ENCODE data around the gene ENTHD1. TPM values are rescaled to one million over a fixed set of nuclear protein-coding genes. Genes with fewer than 3 reads are reported as not detected.

Gene ENTHD1
- total and polyA plus RNA-seq, 9 of the 15 experiments (the other 6 are each of a cell fraction or from before 2014, with no cell fraction given): 0.13 to 0.98 (median 0.35) TPM

- no peaks in the 10 kb centered on the region; the same call in 2 of the 3 replicates for H3K36me3 ChIP-seq (ENCODE audit: control insufficient read depth, insufficient read depth, low read length)
- no peaks in the 10 kb centered on the region for H3K27me3 ChIP-seq (ENCODE audit: control insufficient read depth in 2 of 2, insufficient read depth in 2 of 2, low read length in 2 of 2)
- H3K9me1 ChIP-seq (ENCODE audit: control insufficient read depth, insufficient read depth, low read length): no peaks in the 10 kb centered on the region
- no TSS peak for BruUV-seq (replicated peaks)
- 5% methylated on average over 5 of the region's 5 CpGs for WGBS (ENCODE audit: insufficient coverage, low coverage, missing lambda C conversion rate)
- no peaks in the 10 kb centered on the region for H3K79me2 ChIP-seq (ENCODE audit: control insufficient read depth, insufficient read depth, low read length)
- no peaks in the 10 kb centered on the region for H4K20me1 ChIP-seq (replicated peaks; ENCODE audit: control insufficient read depth, insufficient read depth, low read length)
- peak overlapping the region; percentile 74; the same call in 2 of the 3 replicates for H3K27ac ChIP-seq (ENCODE audit: extremely low read depth, low read depth, low read length)
- 0 out of 2 replicates have a peak, but pooled peaks cover 2% of the 10 kb centered on the region for H3K9me3 ChIP-seq (replicated peaks; ENCODE audit: control insufficient read depth, insufficient read depth, low read depth, low read length)
- CTCF ChIA-PET (ENCODE audit: low intra/inter-chr PET ratio): no interaction called here
- in situ Hi-C loops (cut with MboI) (no loop called here), intact Hi-C loops (cut with micrococcal nuclease) (no loop called here)
- DNase-seq (ENCODE audit: extremely low read depth in 1 of 4, low spot score in 3 of 4): peak; percentile 22 to 83 (median 46)
- FAIRE-seq: peak; percentile 75
- peaks cover 5 to 14% of the 10 kb centered on the region in 2 experiments for H3K4me1 ChIP-seq (replicated peaks in 1 of 2; ENCODE audit: control insufficient read depth in 2 of 2, insufficient read depth in 2 of 2, low read length in 2 of 2)
- H2AFZ ChIP-seq (ENCODE audit: low read depth, low read length): peak overlapping the region; percentile 73; the same call in 1 of the 2 replicates
- no peak overlapping the region for H3K4me2 ChIP-seq (ENCODE audit: insufficient read depth, low read length)
- H3K9ac ChIP-seq (ENCODE audit: insufficient read depth in 1 of 2, low read depth in 2 of 2, low read length in 2 of 2): peak overlapping the region in 1 of 2 experiments; percentile 55; a peak in 2 of 4 replicates
- POLR2A ChIA-PET: interaction anchor here (1.2 kb wide), 1 partner anchor 8 kb away, joined by 6 read pairs; no protein-coding TSS in a partner anchor
- peak; percentile 90 for ATAC-seq
- no peak overlapping the region for H3K4me3 ChIP-seq
- TF ChIP-seq ETS1 (conservative IDR thresholded peaks at IDR 0.05; ENCODE audit: control insufficient read depth, low read depth, low read length): no peak
- no peak for TF ChIP-seq ZFP91 (CRISPR knock-in tag; IDR thresholded peaks at IDR 0.05)
- TF ChIP-seq USF2 (CRISPR knock-in tag; IDR thresholded peaks at IDR 0.05): no peak
- peak in 1 of 2 experiments; percentile 70; a peak in 1 of 4 replicates for TF ChIP-seq ETV6 (IDR thresholded peaks at IDR 0.05; ENCODE audit: borderline replicate concordance in 1 of 2, low read depth in 2 of 2, low read length in 1 of 2)
- TF ChIP-seq ETV6 (CRISPR knock-in tag; IDR thresholded peaks at IDR 0.05; ENCODE audit: borderline replicate concordance): no peak
- TF ChIP-seq ZNF274 (IDR thresholded peaks at IDR 0.05; ENCODE audit: borderline replicate concordance, low read depth, low read length): no peak
- TF ChIP-seq, protein P1, sequence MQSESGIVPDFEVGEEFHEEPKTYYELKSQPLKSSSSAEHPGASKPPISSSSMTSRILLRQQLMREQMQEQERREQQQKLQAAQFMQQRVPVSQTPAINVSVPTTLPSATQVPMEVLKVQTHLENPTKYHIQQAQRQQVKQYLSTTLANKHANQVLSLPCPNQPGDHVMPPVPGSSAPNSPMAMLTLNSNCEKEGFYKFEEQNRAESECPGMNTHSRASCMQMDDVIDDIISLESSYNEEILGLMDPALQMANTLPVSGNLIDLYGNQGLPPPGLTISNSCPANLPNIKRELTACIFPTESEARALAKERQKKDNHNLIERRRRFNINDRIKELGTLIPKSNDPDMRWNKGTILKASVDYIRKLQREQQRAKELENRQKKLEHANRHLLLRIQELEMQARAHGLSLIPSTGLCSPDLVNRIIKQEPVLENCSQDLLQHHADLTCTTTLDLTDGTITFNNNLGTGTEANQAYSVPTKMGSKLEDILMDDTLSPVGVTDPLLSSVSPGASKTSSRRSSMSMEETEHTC (IDR thresholded peaks at IDR 0.05): no peak
- 0 out of 2 replicates have a peak, but pooled peaks have one; percentile 26 for TF ChIP-seq MYNN (IDR thresholded peaks at IDR 0.05)
- TF ChIP-seq MYNN (CRISPR knock-in tag; IDR thresholded peaks at IDR 0.05): no peak
- TF ChIP-seq ADNP (tag; IDR thresholded peaks at IDR 0.05): peak; percentile 73
- TF ChIP-seq, protein P2, sequence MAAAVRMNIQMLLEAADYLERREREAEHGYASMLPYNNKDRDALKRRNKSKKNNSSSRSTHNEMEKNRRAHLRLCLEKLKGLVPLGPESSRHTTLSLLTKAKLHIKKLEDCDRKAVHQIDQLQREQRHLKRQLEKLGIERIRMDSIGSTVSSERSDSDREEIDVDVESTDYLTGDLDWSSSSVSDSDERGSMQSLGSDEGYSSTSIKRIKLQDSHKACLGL (CRISPR knock-in tag; IDR thresholded peaks at IDR 0.05; ENCODE audit: borderline replicate concordance, poor library complexity, severe bottlenecking): no peak
- peak; percentile 66; the same call in 1 of the 2 replicates for TF ChIP-seq ATF3 (IDR thresholded peaks at IDR 0.05)
- TF ChIP-seq ATF3 (CRISPR knock-in tag; conservative IDR thresholded peaks at IDR 0.05): no peak
Measured at GRCh38 chr22:39839917-39840510, 53.5 kb downstream of the ENTHD1 start.

All from K562 (cell line).